ENCODE data around the gene SEMA4C.

The SEMA4C gene

GRCh38 chr2:96869822-96870625 lies at the start of gene SEMA4C:
Gene SEMA4C, minus strand, starts transcription at chr2:96870080. Its CDS starts 2,194 bp downstream, at chr2:96867886.
- no peak for DNase-seq

GRCh38 chr2:96918754-96919550 lies 49.1 kb upstream of the SEMA4C start:
- DNase-seq = no peak

- DNase-seq = no peak
Measured at GRCh38 chr2:96918092-96918753, 48.3 kb upstream of the SEMA4C start.

- no peak for DNase-seq
Measured at GRCh38 chr2:96916646-96917543, 47.0 kb upstream of the SEMA4C start.

- no peak for DNase-seq
Measured at GRCh38 chr2:96916156-96916630, 46.3 kb upstream of the SEMA4C start.

- DNase-seq = no peak
Measured at GRCh38 chr2:96914332-96914731, 44.5 kb upstream of the SEMA4C start.

GRCh38 chr2:96913398-96914202 lies 43.7 kb upstream of the SEMA4C start:
- DNase-seq = no peak

- DNase-seq = no peak
Measured at GRCh38 chr2:96913117-96913397, 43.2 kb upstream of the SEMA4C start.

- DNase-seq = no peak
Measured at GRCh38 chr2:96912346-96913116, 42.7 kb upstream of the SEMA4C start.

- DNase-seq = no peak
Measured at GRCh38 chr2:96909611-96910021, 39.7 kb upstream of the SEMA4C start.

GRCh38 chr2:96907115-96908041 lies 37.5 kb upstream of the SEMA4C start:
- no peak for DNase-seq

- DNase-seq = no peak
Measured at GRCh38 chr2:96906729-96907114, 36.8 kb upstream of the SEMA4C start.

- DNase-seq = no peak
Measured at GRCh38 chr2:96903815-96904214, 33.9 kb upstream of the SEMA4C start.

GRCh38 chr2:96903318-96903717 lies 33.4 kb upstream of the SEMA4C start:
- DNase-seq = no peak

- DNase-seq = no peak
Measured at GRCh38 chr2:96900237-96900636, 30.4 kb upstream of the SEMA4C start.

- DNase-seq = no peak
Measured at GRCh38 chr2:96899413-96899741, 29.5 kb upstream of the SEMA4C start.

GRCh38 chr2:96898641-96899412 lies 28.9 kb upstream of the SEMA4C start:
- no peak for DNase-seq

GRCh38 chr2:96898135-96898505 lies 28.2 kb upstream of the SEMA4C start:
- DNase-seq = no peak

- no peak for DNase-seq
Measured at GRCh38 chr2:96897491-96898134, 27.7 kb upstream of the SEMA4C start.
